Cardiac fibroblast (primary cell): ENCODE results near the gene THRB.

Experiments used
- DNase-seq, 2 donors: peaks; one replicate each; pipeline versions ENCODE4 v3.0.0 to v3.0.0-alpha.2; 2010; ENCODE audit warnings: low read depth in 2 of 2
- H3K4me3 ChIP-seq, 2 donors: replicated peaks in 1 of 2; 1 replicate in 1 of 2; 2 replicates in 1 of 2; pipeline ENCODE4 v1.5.1; 2011; ENCODE audit warnings: low read depth in 2 of 2, low read length in 2 of 2, mild to moderate bottlenecking in 2 of 2, moderate library complexity in 1 of 2
- TF ChIP-seq, protein P1 (sequence below): IDR thresholded peaks from one replicate; pipeline ENCODE4 v1.5.1; 2011; ENCODE audit warnings: low read depth, mild to moderate bottlenecking, low read length, inconsistent platforms

Gene THRB

GRCh38 chr3:24530471-24530870, 35.8 kb upstream of the THRB start:
- no peak overlapping the region for H3K4me3 ChIP-seq
- no peak for DNase-seq
- TF ChIP-seq, protein P1, sequence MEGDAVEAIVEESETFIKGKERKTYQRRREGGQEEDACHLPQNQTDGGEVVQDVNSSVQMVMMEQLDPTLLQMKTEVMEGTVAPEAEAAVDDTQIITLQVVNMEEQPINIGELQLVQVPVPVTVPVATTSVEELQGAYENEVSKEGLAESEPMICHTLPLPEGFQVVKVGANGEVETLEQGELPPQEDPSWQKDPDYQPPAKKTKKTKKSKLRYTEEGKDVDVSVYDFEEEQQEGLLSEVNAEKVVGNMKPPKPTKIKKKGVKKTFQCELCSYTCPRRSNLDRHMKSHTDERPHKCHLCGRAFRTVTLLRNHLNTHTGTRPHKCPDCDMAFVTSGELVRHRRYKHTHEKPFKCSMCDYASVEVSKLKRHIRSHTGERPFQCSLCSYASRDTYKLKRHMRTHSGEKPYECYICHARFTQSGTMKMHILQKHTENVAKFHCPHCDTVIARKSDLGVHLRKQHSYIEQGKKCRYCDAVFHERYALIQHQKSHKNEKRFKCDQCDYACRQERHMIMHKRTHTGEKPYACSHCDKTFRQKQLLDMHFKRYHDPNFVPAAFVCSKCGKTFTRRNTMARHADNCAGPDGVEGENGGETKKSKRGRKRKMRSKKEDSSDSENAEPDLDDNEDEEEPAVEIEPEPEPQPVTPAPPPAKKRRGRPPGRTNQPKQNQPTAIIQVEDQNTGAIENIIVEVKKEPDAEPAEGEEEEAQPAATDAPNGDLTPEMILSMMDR = no peak

GRCh38 chr3:24529210-24529609, 34.6 kb upstream of the THRB start:
- TF ChIP-seq, protein P1 = no peak
- H3K4me3 ChIP-seq = no peak overlapping the region
- no peak for DNase-seq

DNA sequence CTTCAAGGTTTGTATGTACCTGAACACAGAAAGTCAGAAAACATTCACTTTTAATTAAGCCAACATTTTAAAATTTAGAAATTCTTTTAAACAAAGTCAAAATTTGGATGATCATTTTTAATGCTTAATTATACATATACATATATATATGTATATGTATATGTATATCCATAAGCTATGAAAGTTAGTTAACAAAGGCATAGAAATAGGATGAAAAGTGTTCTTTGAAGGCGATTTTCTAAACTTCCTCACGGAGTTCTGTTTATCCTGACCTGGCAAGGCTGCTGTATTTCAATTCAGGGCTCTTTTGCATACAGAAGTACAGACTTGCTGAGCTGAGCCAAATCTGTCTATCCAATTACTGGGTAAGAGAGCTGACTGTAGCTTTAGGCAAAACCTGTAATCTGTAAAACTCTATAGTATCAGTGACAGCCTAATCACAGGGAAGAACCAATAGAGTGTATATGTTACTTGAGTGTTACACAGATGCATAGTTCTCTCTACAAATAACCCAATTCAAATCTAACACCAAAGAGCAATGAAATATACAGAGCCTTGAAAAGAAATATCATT, 32.1 kb upstream of the THRB start:
- no peak for DNase-seq
- no peak overlapping the region for H3K4me3 ChIP-seq
- TF ChIP-seq, protein P1 = no peak

DNA sequence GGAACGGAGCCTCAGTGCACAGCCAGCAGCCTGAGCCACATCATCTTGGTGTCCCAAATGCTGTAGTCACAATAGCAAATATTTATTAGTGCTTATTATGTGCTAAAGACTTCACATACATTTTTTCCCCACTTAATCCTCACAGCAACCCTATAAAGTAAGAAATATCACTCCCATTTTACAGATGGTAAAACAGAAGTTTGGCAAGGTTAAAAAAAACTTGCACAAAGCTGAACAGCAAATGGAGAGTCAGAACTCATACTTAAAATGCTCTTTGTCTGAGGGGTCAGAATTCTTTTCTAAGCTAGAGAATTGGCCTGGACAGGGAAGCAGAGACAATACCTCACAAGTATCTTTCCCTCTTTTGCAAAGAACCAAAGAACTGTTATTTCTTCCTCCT, 30.9 kb upstream of the THRB start:
- TF ChIP-seq, protein P1 = no peak
- DNase-seq = no peak
- no peak overlapping the region for H3K4me3 ChIP-seq

- TF ChIP-seq, protein P1 = no peak
- no peak overlapping the region for H3K4me3 ChIP-seq
- no peak for DNase-seq
These were observed 30.4 kb upstream of the THRB start for GRCh38 chr3:24525022-24525421.

- DNase-seq = no peak
- H3K4me3 ChIP-seq = no peak overlapping the region
- TF ChIP-seq, protein P1 = no peak
These were observed 29.5 kb upstream of the THRB start for GRCh38 chr3:24523988-24524727.
